CD1c-positive myeloid dendritic cell (primary cell): ENCODE results near the gene HMG20B.
A peak's percentile ranks its signal among the peaks of the same experiment; 100 is the strongest.

ENCODE experiments used
- DNase-seq: peaks from one replicate; pipeline ENCODE4 v3.0.0-alpha.2; 2016; ENCODE audit errors: extremely low spot score

The HMG20B gene

DNA sequence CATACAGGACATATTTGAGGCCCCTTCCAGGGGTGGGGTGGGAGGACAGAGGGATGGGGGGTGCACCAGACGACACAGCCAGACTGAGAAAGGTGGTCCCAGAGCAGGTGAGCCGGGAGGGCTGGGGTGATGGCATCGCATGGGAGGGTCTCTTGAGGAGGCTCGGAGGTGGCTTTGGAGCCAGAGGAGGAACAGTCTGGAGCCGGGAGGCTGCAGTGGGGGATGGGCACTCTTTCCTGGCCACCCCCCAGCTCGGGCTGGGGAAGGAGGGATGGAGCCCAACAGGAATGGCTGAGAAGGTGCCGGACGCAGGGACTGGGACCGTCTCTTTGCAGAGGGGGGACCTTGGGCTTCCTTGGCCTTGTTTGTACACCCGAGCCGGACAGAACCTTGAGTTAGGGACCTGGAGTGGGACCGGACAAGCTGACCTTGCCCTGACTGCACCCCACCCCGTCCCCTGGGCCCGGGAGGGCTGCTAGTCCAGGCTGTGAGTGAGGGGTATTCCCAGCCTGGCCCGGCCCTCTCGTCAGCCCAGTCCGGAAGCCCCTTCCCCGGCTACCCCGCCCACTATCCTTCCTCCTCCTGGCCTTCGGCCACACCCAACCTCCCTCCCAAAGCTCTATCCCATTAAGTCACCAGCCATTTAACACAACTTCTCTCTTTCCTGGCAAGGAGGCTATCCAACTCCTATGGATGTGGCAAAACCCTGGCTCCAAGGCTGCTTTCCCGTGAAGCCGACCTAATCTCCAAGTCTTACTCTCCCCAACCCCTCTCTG, 34.7 kb downstream of the HMG20B start:
- peak; percentile 54 for DNase-seq

DNA sequence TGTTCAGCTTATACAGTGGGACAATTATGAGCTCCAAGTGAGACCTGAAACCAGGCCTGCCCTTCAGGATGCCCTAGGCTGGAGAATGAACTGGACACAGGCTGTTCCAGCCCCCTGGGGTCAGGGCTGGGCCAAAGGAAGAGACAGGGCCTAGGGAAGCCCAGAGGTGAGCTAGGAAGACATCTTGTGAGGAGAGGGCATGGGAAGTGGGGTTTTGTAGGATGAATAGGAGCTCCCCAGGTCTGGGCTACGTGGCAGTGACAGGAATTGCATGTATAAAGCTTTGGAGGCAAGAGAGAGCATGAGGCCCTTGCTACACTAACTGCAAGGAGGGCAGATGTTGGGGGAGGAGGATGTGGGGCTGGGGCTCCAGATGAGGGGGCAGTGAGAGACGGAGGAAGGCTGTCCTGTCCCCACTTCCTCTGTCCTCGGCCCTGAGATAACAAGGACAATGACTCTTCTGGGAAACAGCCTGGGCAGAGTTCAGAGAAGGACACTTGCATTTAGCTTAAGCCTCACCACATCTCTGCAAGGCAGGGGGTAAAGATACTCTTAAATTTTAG, 35.4 kb downstream of the HMG20B start:
- peak; percentile 24 for DNase-seq

DNA sequence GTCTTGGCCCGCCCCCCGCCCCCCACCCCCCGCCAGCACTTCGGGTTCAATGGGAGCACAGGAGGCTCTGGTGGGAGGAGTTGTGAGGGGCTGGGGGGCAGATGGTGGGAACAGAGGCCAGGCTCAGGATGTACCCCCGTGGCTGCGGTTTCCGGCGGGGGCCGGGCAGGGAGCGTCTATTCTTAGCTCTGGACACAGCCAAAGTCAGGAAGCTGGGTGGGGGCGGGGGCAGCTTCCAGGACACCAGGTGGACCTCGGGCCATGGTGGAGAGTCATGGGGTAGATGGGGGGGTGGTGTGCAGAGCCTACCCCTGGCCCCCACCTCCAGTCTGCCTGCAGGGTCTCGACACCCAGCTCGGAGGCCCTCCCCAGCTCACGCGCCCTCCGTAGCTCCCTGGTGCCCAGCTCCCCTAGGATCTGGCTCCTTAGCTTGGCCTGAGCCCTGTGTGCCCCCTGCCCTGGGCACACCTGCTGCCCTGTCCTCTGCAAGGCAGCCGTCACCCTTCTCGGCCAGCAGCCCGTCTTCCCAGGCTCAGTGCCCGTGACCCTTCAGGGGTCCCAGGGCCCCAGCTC, 36.1 kb downstream of the HMG20B start:
- DNase-seq = no peak

DNA sequence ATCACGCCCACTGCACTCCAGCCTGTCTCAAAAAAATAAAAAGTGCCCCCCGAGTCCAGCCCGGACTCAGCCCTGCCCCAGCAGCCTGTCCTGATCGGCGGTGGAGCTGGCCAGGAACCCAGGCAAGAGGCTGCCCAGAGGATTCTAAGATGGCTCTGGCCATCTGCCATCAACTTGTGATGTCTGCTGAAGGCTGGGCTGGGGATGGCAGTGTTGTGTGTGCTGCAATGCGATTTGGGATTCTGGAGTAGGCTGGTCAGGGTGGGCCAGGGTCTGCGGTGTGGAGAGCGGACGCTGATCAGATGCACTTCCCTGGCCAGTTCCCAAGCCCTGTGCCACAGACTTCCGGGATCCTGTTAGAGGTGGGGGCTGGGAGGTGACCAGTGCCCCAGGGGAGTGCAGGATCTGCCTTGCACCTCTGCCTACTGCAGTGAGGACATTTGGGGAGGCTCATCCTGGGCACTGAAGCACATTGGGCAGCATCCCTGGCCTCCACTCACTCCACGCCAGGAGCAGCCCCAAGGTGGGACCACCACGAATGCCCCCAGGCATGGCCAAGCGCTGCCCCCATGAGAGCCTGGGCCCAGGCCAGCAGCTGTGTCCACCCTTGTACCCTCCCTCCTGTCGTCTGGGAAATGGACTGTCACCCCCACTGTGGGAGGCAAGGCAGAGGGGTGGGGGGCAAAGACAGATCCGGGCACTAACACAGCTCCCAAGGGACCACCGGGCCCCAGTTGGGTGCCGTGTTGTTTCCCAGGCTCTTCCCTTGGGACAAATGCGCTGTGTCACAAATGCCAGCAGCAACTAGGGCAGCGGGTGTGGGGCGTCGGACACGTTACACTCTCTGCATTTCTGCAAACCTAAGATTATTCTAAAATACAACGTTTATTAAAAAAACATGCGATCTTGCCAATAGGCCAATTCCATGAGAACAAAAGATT, 37.3 kb downstream of the HMG20B start:
- DNase-seq = no peak

DNA sequence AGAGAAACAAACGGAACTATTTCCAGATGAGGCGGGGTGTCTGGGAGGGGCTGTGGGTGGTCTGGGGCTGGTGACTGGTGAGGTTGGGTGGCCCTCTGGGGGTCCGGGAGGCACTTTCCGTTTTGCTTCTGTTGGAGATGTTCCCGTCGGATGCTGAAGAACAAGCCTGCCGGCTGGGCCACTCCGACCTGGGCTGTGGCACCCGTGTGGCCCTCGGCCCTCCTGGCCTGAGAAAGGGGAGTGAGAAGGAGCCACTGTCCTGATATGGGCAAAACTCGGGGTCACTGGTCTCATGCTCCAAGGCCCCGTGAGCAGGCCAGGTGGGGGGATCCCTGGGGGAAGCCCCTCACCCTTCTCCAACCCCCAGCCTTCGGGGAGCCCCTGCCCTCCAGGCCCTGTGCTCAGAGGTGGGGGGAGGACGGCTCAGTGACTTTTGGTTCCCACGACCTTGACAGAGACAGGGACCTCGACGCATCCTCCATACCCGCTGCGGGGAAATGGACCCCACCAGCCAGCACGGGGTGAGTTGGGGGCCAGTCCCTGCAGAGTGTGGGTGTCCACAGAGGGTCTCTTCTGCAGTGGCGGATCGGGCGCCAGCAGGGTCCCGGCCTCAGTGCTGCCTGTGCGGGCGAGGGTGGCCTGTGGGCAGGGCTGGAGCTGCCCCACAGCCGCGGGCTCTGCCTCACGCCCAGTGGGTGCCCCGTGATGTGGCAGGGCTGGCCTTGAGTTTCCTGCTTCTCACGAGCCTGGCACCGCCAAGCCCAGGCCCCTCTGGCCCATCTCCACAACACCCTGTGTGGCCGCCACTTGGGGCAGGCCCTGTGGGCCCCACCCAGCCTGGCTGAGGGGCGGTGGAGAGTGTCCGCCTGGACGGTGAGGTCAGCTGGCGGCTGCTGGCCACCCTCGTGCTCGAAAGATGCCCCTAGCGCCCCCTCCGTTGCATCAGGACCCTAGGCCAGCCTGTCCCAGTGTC, 38.3 kb downstream of the HMG20B start:
- DNase-seq = no peak

DNA sequence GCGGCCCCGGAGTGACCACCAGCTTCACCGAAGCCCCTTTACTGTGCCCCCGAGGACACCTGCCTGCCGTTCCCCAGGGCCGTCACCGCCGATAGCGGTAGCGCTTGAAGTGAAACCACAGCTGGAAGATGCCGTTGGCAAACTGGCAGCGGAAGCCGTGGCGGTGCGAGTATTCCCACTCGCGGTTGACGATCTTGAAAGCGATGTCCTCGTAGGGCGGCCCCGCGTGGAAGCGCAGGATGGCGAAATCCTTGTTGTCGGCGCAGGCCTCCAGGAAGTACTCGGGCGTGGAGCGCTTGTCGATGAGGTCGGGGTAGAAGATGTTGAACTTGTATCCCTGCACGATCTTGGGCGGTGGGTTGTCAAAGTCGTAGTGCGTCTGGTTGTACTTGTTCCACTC, 39.1 kb downstream of the HMG20B start:
- no peak for DNase-seq

DNA sequence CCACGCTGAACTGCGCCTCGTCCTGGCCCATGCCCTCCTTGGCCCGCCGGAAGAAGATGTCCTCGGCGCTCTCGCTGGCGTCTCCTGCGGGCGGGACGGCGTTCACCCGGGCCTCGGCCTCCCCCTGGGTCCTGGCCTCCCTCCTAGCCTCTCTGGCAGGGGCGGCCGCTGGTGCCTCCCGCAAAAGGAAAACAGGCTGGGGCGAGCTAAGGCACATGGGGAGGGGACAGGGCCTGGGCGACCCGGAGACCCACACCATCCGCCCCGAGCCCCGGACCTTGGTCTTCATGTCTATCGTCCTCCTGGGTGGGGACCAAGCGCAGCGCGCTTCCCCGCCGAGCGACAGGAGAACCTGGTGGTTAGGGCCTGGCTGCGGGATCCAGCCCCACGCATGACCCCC, 39.6 kb downstream of the HMG20B start:
- no peak for DNase-seq

DNA sequence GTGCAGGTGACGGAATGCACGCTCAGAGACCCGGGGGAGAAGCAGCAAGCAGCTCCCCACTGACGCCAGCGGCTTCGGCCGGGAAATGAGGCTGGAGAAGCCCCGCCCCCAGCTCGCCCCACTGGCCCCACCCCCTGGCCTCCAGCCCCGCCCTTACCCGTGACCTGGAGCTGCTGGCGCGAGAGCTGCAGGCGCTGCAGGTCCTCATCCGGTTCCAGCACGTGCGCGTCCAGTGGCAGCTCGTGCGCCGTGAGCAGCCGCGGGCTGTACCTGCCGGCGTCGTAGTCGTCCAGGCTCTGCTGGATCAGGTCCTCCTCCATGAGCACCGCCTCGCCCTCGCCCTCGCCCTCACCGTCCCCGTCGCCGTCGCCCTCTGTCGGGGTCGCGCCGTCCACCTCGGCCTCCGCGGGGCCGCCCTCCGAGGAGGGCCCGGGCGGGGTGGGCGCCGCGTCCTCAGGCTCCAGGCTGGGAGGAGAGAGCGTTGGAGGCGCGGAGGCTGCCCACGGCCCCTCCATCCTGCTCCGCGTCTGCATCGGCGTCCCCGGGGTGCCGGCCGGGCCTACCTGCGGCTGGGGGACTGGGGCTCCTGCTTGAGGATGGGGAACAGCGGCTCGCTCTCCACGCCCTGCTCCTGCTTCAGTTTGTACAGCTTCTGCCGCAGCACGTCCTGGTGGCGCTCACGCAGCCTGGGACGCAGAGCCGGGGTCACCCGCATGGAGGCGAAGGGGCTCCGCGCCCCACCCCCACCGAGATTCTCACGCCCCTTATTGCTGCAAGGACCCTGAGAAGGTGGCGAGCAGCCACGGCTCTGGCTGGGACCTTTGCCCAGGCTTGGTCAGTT, 40.4 kb downstream of the HMG20B start:
- no peak for DNase-seq

DNA sequence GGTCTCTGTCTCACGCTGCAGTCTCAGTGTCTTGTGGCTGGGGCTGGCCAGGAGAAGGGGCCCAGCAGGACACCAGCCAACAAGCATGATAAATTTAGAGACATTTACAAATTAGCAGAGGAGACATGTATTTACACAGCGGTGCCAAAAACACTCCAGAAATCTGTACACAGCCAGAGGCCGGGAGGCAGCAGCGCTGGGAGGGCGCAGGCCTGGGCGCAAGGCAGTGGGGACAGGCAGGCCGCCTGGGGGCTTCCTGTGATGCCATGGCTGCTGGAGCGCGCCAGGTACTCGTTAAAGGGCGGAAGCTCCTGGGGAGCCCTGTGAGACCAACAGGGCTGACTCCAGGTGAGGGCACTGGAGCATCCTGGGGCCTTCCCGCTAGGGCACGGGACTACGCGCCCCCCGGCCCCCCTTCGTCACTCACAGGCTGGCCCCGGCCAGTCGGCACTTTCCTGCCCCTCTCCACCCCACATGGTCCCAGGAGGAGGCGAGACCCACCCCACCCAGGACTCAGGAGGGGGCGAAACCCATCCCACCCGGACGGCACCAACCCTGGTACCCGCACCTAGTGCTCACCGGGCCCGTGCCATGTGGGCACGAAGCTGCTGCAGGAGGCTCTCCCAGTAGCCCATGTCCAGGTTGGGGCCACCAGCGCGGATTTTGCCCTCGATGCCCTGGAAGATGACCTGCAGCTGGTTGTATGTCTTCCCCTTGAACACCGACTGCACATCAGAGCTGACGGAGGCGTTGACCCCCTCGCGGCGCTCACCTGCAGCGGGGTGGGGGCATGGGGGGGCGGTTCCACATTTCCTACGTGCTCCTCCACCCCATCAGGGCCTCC, 41.3 kb downstream of the HMG20B start:
- DNase-seq = no peak

DNA sequence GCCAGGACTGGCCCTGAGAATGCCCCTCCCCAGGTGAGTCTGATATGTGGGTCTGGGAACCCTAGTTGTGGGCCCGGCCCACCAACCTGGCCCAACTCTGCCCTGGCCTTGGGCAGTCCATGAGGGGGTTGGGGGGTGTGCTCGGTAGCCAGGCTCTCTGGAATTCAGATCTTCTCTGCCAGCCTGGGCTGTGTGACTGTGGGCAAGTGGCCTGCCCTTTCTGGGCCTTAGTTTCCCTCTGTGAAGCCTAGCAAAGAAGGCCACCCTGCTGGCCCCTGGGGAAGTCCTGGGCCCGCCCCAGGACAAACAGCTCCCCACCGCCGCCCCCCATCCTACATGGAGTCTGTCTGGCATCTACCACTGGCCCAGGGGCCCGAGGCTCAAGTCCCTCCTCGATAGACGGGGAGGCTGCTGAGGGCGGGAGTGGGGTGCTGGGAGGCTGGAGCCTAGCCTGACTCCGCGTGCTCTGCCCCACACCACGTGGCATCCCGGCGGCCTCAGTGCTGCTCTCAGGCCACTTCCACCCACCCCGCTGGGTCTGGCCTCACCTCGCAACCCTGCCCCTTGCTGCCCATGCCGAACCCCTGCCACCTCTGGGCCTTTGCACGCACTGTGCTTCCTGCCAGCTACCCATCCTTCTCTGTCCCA, 42.2 kb downstream of the HMG20B start:
- DNase-seq = no peak

DNA sequence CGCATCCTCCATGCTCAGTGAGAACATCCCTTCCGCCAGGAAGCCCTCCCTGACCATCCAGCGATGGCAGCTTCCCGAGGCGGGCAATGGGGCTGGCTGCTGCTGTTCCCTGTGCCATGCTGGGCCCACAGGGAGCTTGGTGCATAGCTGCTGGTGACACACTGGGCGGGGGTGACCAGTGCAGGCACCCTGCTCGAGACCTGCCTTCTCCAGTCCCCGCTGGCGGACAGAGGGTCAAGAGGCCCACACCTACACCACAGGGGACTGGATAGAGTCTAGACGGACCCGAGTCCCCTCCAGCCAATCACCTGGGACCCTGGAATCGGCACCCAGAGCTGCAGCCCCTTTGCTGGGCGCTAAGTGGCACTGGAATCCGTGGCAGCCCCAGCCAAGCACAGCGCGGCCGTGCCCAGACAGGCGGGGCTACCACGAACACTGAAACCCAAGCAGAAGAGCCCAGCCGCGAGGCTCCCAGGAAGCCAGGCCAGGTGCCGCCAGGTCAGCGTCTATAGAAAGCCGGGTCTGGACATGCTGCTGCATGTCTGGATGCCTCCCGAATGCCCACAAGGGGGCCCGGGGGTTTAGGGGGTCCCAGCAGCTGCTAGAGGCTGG, 42.9 kb downstream of the HMG20B start:
- no peak for DNase-seq

DNA sequence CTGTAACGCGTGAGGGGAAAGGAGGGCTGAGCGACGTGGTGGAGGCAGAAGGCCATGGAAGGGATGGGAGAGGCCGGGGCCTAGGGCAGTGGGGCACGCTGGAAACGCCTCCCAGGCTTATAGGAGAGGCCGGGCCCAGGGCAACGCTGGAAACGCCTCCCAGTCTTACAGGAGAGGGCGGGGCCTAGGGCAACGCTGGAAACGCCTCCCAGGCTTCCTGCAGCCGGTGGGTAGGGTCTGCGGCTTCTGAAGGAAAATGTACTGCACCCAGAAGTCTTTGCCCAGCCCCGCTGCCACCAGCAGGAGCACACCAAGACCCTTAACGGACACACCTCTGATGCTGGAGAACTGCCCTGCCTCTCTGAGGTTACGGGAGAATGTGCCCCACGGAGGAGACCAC, 44.7 kb downstream of the HMG20B start:
- DNase-seq = peak; percentile 19

DNA sequence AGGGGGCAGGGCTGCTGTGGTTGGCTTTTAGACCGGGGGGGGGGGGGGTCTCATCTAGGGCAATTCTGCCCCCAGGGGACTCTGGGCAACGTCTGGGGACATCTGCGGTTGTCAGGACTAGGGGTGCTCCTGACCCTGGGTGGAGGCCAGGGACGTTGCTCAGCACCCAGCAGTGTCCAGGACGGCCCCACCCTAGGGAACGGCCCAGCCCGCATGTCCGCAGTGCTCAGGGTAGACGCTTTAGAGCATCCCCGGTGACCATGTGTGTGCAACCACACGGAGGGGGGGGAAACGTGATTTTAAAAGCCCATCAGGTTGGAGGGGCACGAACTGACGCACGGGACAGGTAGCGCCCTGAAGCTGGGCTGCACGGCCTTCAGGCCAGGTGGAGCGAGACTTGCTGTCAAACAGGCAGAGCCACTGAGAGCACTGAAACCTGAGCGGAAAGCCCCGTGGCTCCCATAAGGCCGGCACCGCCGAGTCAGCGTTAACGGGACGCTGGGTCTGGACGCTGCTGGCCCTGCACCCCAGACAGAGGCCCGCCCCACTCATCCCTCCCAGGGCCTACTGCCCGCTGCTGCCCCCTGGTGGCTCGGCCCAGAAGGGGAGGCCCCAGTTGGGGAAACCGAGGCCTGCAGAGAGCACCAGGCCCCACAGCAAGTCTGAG, 45.5 kb downstream of the HMG20B start:
- DNase-seq = peak; percentile 62

DNA sequence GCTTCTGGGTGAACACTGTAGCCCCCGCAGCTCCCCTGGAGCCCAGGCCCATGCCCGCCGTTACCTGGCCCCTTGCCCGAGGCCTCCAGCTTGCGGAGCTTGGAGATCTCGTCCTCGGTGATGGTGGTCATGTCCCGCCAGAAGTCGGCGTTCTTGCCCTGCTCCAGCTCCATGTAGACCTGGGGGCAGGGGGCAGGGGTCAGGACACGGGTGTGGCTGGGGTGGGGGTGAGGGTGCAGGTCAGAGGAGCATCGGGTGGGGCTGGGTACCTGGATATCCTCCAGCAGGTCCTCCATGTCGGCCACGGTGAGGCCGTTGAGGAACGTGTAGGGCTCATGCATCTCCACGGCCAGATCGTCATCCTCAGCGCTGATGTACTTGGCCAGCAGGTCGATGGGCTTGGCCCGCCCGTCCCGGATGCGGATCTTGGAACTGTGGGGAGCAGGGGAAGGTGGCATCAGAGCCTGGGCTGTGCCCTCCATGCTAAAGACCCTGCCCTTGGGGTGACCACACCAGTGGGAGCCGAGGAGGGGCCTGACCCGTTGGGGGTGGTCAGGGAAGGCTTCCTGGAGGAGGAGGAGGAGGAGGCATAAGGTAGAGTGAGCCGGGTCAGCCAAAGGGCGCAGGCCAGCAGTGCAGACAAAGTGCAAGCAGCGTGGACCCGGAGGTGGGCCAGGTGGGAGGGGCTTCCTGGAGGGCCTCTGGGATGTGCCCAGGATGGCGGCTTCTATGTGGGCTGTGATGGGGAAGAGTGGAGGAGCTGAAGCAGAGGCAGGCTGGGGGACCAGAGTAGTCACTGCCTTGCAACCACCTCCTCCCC, 46.3 kb downstream of the HMG20B start:
- DNase-seq = no peak

DNA sequence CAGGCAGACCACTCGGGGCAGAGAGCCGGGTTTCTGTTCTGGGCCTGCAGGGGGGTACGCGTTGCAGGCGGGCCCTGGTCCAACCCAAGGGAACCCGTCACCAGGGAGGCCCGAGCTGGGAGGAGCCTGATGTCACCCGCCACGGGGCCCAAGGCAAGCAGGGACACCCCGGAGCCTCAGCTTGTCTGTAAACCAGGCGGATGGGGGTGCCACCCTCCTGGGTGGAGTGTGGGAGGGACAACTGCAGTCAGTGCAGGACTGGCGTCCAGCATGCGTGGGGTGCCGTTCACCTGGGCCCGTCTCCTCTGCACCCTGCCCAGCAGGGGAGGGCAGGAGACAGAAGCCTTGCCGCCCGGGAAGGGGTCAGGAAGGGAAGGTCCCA, 46.9 kb downstream of the HMG20B start:
- DNase-seq = no peak

DNA sequence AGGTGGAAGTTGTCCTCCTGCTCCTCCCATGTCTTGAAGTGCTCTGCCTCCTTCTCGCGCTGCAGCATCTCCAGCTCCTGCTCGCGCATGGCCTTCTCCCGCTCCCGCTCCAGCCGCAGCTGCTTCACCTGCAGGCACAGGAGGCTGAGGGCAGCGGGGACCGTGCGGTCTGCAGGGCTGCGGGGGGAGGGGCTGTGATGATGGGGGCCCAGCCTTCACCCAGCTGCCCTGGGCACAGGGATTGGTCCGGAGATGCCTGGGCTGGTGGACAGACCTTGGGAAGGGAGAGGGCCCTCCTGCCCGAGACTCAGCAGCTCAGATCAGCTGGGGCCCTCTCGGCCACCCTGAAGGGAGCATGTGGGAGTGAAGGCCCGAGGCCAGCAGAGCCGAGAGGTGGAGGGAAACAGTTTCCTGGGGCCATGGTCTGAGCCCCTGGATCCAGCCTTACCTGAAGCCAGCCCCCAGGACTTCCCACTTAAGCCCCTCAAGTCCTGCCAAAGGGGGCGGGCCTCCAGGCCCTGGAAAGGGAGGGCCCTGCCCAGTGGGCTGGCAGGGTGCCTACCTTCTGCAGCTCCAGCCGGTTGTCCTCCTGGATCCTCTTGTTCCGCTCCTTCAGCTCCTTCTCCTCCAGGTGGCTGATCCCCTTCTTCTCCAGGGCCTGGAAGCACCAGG, 47.5 kb downstream of the HMG20B start:
- DNase-seq = no peak
